HepG2 (cell line): ENCODE measurements around the gene HSF4. TPM values are rescaled to one million over a fixed set of nuclear protein-coding genes. Genes with fewer than 3 reads are reported as not detected.

Experiments used
- FOXP1 ChIP-seq, 2 experiments: fragments of 450-650 bp in 1 of 2; IDR thresholded peaks; 2 replicates each; pipeline ENCODE4 v1.6.1; 2017 to 2018; ENCODE audit warnings: antibody characterized with exemption in 1 of 2
- HNF1A ChIP-seq, 2 experiments: sonication (generic) in 1 of 2; formaldehyde crosslinking in 1 of 2; IDR thresholded peaks; 2 replicates each; pipeline versions ENCODE4 v1.4.0 to v1.6.1; 2016 to 2020; ENCODE audit warnings: borderline replicate concordance in 1 of 2, low read depth in 1 of 2, mild to moderate bottlenecking in 1 of 2, missing genetic modification reagents in 1 of 2
- MATR3 ChIP-seq: sonication (generic); formaldehyde crosslinking; IDR thresholded peaks from 2 replicates; pipeline ENCODE4 v1.4.0; 2020; ENCODE audit warnings: missing genetic modification reagents
- NFRKB ChIP-seq: fragments of 450-650 bp; IDR thresholded peaks from 2 replicates; pipeline ENCODE4 v1.6.1; 2017
- NR0B2 ChIP-seq: sonication (generic); formaldehyde crosslinking; IDR thresholded peaks from 2 replicates; pipeline ENCODE4 v1.4.0; 2020; ENCODE audit warnings: mild to moderate bottlenecking, missing genetic modification reagents
- ZFP36 ChIP-seq: fragments of 150-350 bp; IDR thresholded peaks from 2 replicates; pipeline ENCODE4 v1.6.1; 2018; ENCODE audit warnings: borderline replicate concordance, low read length, low read depth; ENCODE audit not compliant: partially characterized antibody
- ZHX2 ChIP-seq, 2 experiments: sonication (generic) in 1 of 2; formaldehyde crosslinking in 1 of 2; IDR thresholded peaks; 2 replicates each; pipeline versions ENCODE4 v1.6.1 to v1.9.0; 2014 to 2022; ENCODE audit warnings: antibody characterized with exemption in 1 of 2, borderline replicate concordance in 1 of 2, inconsistent platforms in 1 of 2, low read depth in 1 of 2, missing genetic modification reagents in 1 of 2
- ZMYM2 ChIP-seq: sonication (generic); formaldehyde crosslinking; IDR thresholded peaks from 2 replicates; pipeline ENCODE4 v1.8.0; 2022; ENCODE audit warnings: mild to moderate bottlenecking, missing genetic modification reagents
- ZMYM3 ChIP-seq: sonication (generic); formaldehyde crosslinking; IDR thresholded peaks from 2 replicates; pipeline ENCODE4 v1.5.1; 2020; ENCODE audit warnings: mild to moderate bottlenecking, missing genetic modification reagents
- ZNF235 ChIP-seq: sonication (generic); formaldehyde crosslinking; IDR thresholded peaks from 2 replicates; pipeline ENCODE4 v1.8.1; 2023; ENCODE audit warnings: mild to moderate bottlenecking, missing genetic modification reagents, borderline replicate concordance
- ZNF275 ChIP-seq: sonication (generic); formaldehyde crosslinking; IDR thresholded peaks from 2 replicates; pipeline ENCODE4 v1.8.0; 2022; ENCODE audit warnings: missing genetic modification reagents, mild to moderate bottlenecking, inconsistent platforms, borderline replicate concordance
- ZNF30 ChIP-seq: sonication (generic); formaldehyde crosslinking; IDR thresholded peaks from 2 replicates; pipeline ENCODE4 v1.5.0; 2020; ENCODE audit warnings: mild to moderate bottlenecking, missing genetic modification reagents
- ZNF547 ChIP-seq: sonication (generic); formaldehyde crosslinking; IDR thresholded peaks from 2 replicates; pipeline ENCODE4 v1.5.1; 2020; ENCODE audit warnings: mild to moderate bottlenecking, missing genetic modification reagents
- ZNF558 ChIP-seq: sonication (generic); formaldehyde crosslinking; IDR thresholded peaks from 2 replicates; pipeline ENCODE4 v1.9.0; 2022; ENCODE audit warnings: mild to moderate bottlenecking, missing genetic modification reagents, borderline replicate concordance
- ZNF652 ChIP-seq: IDR thresholded peaks from 2 replicates; pipeline ENCODE4 v1.6.1; 2016; ENCODE audit warnings: low read depth, borderline replicate concordance
- ZNF891 ChIP-seq: sonication (generic); formaldehyde crosslinking; IDR thresholded peaks from 2 replicates; pipeline ENCODE4 v1.5.0; 2020; ENCODE audit warnings: mild to moderate bottlenecking, missing genetic modification reagents
- ZSCAN12 ChIP-seq: sonication (generic); formaldehyde crosslinking; IDR thresholded peaks from 2 replicates; pipeline ENCODE4 v1.9.0; 2021; ENCODE audit warnings: mild to moderate bottlenecking, missing genetic modification reagents
- polyA plus RNA-seq, 8 experiments: library from polyadenylated mRNA; depleted of rRNA in 3 of 8; stranded (reverse) in 7 of 8; unstranded in 1 of 8; fragments of >200 nt; fragmentation: Illumina TruSeq in 4 of 8; extraction: Trizol in 4 of 8; gene quantifications; 2 replicates each; pipeline versions ENCODE4 v1.2.1 to v1.2.3, GENCODE V29; 2011 to 2016; ENCODE audit warnings: low read depth in 4 of 8, missing spikeins in 1 of 8, mixed read lengths in 1 of 8; ENCODE audit not compliant: insufficient read depth in 1 of 8
- total RNA-seq, 5 experiments: library from RNA; depleted of rRNA; stranded (reverse); fragments of >200 nt; fragmentation: Illumina TruSeq; extraction: Trizol; gene quantifications; 2 replicates each; pipeline ENCODE4 v1.2.3, GENCODE V29; 2016; ENCODE audit warnings: low read depth in 1 of 5

The HSF4 gene
- total and polyA plus RNA-seq, 2 of the 13 experiments (the other 11 are each of a cell fraction or from before 2014, with no cell fraction given), result 3.5 to 16.9 TPM

- TF ChIP-seq ZNF547, result peak; percentile 59; the same call in 1 of the 2 replicates
- 0 out of 2 replicates have a peak, but pooled peaks have one; percentile 42 for TF ChIP-seq ZHX2 (IDR thresholded peaks at IDR 0.05; ENCODE audit: low read depth)
- no peak for TF ChIP-seq ZHX2 (CRISPR knock-in tag; IDR thresholded peaks at IDR 0.05; ENCODE audit: borderline replicate concordance)
- no peak for TF ChIP-seq ZFP36
- no peak for TF ChIP-seq HNF1A (IDR thresholded peaks at IDR 0.05; ENCODE audit: low read depth)
- TF ChIP-seq HNF1A (CRISPR knock-in tag; IDR thresholded peaks at IDR 0.05; ENCODE audit: borderline replicate concordance), result no peak
- no peak for TF ChIP-seq ZNF652 (CRISPR knock-in tag)
- TF ChIP-seq ZNF275 (CRISPR knock-in tag), result no peak
- peak; percentile 59; the same call in 1 of the 2 replicates for TF ChIP-seq ZNF235 (CRISPR knock-in tag)
- no peak for TF ChIP-seq ZMYM3 (CRISPR knock-in tag)
- TF ChIP-seq NR0B2, result no peak
- peak; percentile 75; the same call in 1 of the 2 replicates for TF ChIP-seq ZMYM2 (CRISPR knock-in tag)
- no peak for TF ChIP-seq ZNF891 (CRISPR knock-in tag)
- no peak for TF ChIP-seq ZNF558 (CRISPR knock-in tag)
- no peak for TF ChIP-seq FOXP1 (IDR thresholded peaks at IDR 0.05)
- TF ChIP-seq FOXP1 (CRISPR knock-in tag; IDR thresholded peaks at IDR 0.05), result no peak
- TF ChIP-seq NFRKB, result no peak
- no peak for TF ChIP-seq ZNF30 (CRISPR knock-in tag)
- TF ChIP-seq MATR3, result no peak
- TF ChIP-seq ZSCAN12 (CRISPR knock-in tag), result no peak; the same call in 1 of the 2 replicates
Observed at GRCh38 chr16:67169642-67170167, 5.2 kb downstream of the HSF4 start (continued).
